Stimulated activated CD8-positive, alpha-beta memory T cell treated with anti-CD3 and anti-CD28 coated beads, Interleukin-7, amount 100 ng/mL, for 4 hours (primary cell): Measurements from ENCODE around the gene MCUR1.
"Not testable (repeated sequence)": the region's sequence is repeated elsewhere in the genome, so short reads cannot be mapped to it uniquely, and the experiment has no call there.

Experiments used
- DNase-seq, 2 donors: peaks; one replicate each; pipeline ENCODE4 v3.0.0-alpha.2; 2020; ENCODE audit warnings: low read depth in 2 of 2

Gene MCUR1

GRCh38 chr6:13828656-13829301, 14.4 kb upstream of the MCUR1 start:
- DNase-seq: not testable (repeated sequence)

GRCh38 chr6:13827032-13827431, 12.7 kb upstream of the MCUR1 start:
- no peak for DNase-seq

- DNase-seq: no peak
Measured at GRCh38 chr6:13825871-13826270, 11.5 kb upstream of the MCUR1 start.

- no peak for DNase-seq
Measured at GRCh38 chr6:13818341-13818740, 4.0 kb upstream of the MCUR1 start.

GRCh38 chr6:13814938-13815575, 700 bp upstream of the MCUR1 start:
- no peak for DNase-seq

- peak in 1 of 2 donors; percentile 9 for DNase-seq
Measured at GRCh38 chr6:13813621-13814175, 659 bp downstream of the MCUR1 start.

GRCh38 chr6:13813026-13813425, 1.3 kb downstream of the MCUR1 start:
- DNase-seq: no peak

- no peak for DNase-seq
Measured at GRCh38 chr6:13812359-13812642, 2.1 kb downstream of the MCUR1 start.

GRCh38 chr6:13811627-13812358, 2.6 kb downstream of the MCUR1 start:
- DNase-seq: no peak

- DNase-seq: no peak
Measured at GRCh38 chr6:13810688-13811446, 3.5 kb downstream of the MCUR1 start.

GRCh38 chr6:13808801-13809200, 5.6 kb downstream of the MCUR1 start:
- DNase-seq: no peak

- DNase-seq: no peak
Measured at GRCh38 chr6:13807696-13808095, 6.7 kb downstream of the MCUR1 start.

- no peak for DNase-seq
Measured at GRCh38 chr6:13803581-13803980, 10.8 kb downstream of the MCUR1 start.

- DNase-seq: no peak
Measured at GRCh38 chr6:13800615-13801014, 13.7 kb downstream of the MCUR1 start.

- no peak for DNase-seq
Measured at GRCh38 chr6:13796781-13797180, 17.6 kb downstream of the MCUR1 start.

- peak; percentile 68 to 82 for DNase-seq
Measured at GRCh38 chr6:13795041-13795750, 19.2 kb downstream of the MCUR1 start.

- no peak for DNase-seq
Measured at GRCh38 chr6:13794184-13794583, 20.2 kb downstream of the MCUR1 start.

GRCh38 chr6:13789746-13790145, 24.6 kb downstream of the MCUR1 start:
- no peak for DNase-seq

- DNase-seq: no peak
Measured at GRCh38 chr6:13788820-13789219, 25.5 kb downstream of the MCUR1 start.

- no peak for DNase-seq
Measured at GRCh38 chr6:13787137-13787536, 27.2 kb downstream of the MCUR1 start.

- not testable (repeated sequence) for DNase-seq
Measured at GRCh38 chr6:13780162-13780561, 34.2 kb downstream of the MCUR1 start.

GRCh38 chr6:13778028-13778427, 36.3 kb downstream of the MCUR1 start:
- DNase-seq: no peak
